NT2/D1 (cell line): ENCODE data around the gene RGS7.

Source experiments
- SUZ12 ChIP-seq: IDR thresholded peaks from 2 replicates; pipeline ENCODE4 v1.6.1; 2011; ENCODE audit not compliant: insufficient read length, insufficient read depth; ENCODE audit errors: extremely low read depth
- YY1 ChIP-seq: IDR thresholded peaks from 2 replicates; pipeline ENCODE4 v1.6.1; 2011; ENCODE audit not compliant: insufficient read length, insufficient read depth
- ZNF274 ChIP-seq: IDR thresholded peaks from 2 replicates; pipeline ENCODE4 v1.6.1; 2011; ENCODE audit warnings: mild to moderate bottlenecking, low read depth, low read length

DNA sequence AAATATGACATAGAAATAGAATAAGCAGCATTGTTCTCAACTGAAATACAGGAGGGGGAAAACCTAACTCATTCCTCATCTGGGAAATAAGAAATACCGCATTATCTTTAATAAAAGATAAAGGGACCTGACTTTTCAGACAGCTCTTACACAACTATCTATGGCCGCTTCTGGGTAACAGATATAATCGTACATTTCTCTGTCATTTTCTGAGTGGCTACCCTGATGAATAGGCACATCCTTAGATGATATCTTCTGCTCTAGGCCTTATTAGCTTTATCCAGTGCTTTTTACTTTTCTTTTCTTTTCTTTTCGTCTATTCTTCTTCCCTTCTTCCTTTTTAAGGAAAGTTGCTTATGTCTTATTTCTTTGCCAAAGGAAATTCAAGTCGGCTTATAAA, 388.1 kb downstream of the RGS7 start:
- TF ChIP-seq YY1 = no peak
- TF ChIP-seq ZNF274 = no peak
- TF ChIP-seq SUZ12 = no peak
